HG02852 (cell line): ENCODE results near the gene HOXB7.

Source experiments
- ATAC-seq: cut with Tn5 transposase; IDR thresholded peaks from one replicate; pipeline ENCODE4 v1.9.1; 2021; ENCODE audit warnings: mild to moderate bottlenecking, moderate library complexity; ENCODE audit not compliant: unreplicated experiment

Gene HOXB7

GRCh38 chr17:48584223-48584741 is 26.5 kb downstream of the HOXB7 start:
- ATAC-seq = no peak

GRCh38 chr17:48583708-48584222 is 27.1 kb downstream of the HOXB7 start:
- ATAC-seq = no peak

GRCh38 chr17:48582750-48583069 is 28.1 kb downstream of the HOXB7 start:
- no peak for ATAC-seq

GRCh38 chr17:48579760-48580554 is 30.9 kb downstream of the HOXB7 start:
- no peak for ATAC-seq

GRCh38 chr17:48579471-48579759 is 31.4 kb downstream of the HOXB7 start:
- no peak for ATAC-seq

- ATAC-seq = peak; percentile 35
These were observed 32.0 kb downstream of the HOXB7 start for GRCh38 chr17:48578616-48579470.

- peak; percentile 52 for ATAC-seq
These were observed 32.7 kb downstream of the HOXB7 start, which contains the start of gene HOXB4 for GRCh38 chr17:48577946-48578615. TSS of gene HOXB4 (minus strand) at chr17:48578350. CDS start at chr17:48578319, 31 bp downstream.

- no peak for ATAC-seq
These were observed 33.4 kb downstream of the HOXB7 start for GRCh38 chr17:48577330-48577945.

GRCh38 chr17:48576479-48577309 is 34.1 kb downstream of the HOXB7 start:
- ATAC-seq = no peak

GRCh38 chr17:48575673-48576478 is 34.9 kb downstream of the HOXB7 start:
- no peak for ATAC-seq

- no peak for ATAC-seq
These were observed 35.7 kb downstream of the HOXB7 start for GRCh38 chr17:48575066-48575582.

GRCh38 chr17:48574505-48575065 is 36.2 kb downstream of the HOXB7 start:
- no peak for ATAC-seq

- no peak for ATAC-seq
These were observed 38.9 kb downstream of the HOXB7 start for GRCh38 chr17:48571826-48572417.

GRCh38 chr17:48571024-48571818 is 39.6 kb downstream of the HOXB7 start:
- ATAC-seq = no peak

GRCh38 chr17:48570325-48571023 is 40.3 kb downstream of the HOXB7 start:
- ATAC-seq = no peak

GRCh38 chr17:48569674-48570324 is 41.0 kb downstream of the HOXB7 start:
- no peak for ATAC-seq
